ENCODE results near the gene PANK1.

DNA sequence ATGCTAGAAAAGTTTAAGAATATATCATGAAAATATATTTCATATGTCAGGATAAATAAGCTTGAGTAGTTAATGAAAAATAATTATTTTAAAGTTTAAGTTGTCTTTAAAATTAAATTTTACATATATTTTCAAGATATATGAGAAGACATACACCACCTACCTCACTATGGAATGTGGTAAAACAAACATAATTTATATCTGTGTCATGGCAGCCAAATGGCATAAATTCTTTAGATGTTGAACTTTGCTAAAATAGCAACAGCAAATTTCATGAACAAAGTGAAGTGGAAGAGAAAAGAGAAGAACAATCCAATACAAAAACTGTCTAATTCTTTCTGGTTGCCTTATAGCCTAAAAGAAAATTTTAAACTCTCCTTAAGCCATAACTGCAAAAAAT, 70.0 kb downstream of the PANK1 start:
- TF ChIP-seq CTCF (IDR thresholded peaks at IDR 0.05; ENCODE audit: low read depth, low read length) = no peak
- TF ChIP-seq EZH2phosphoT487 (IDR thresholded peaks at IDR 0.05; ENCODE audit: low read depth) = no peak
